Muscle of arm (tissue), 12 donors: ENCODE results near the gene SLN. TPM values are rescaled to one million over a fixed set of nuclear protein-coding genes. Genes with fewer than 3 reads are reported as not detected.
A peak's percentile ranks its signal among the peaks of the same experiment; 100 is the strongest.

Experiments
- DNase-seq: peaks from one replicate; pipeline ENCODE4 v3.0.0-alpha.2; 2013
- polyA plus RNA-seq, 12 donors: library from polyadenylated mRNA; unstranded; fragments of 120-200 nt; gene quantifications; one replicate each; pipeline ENCODE4 v1.2.1, GENCODE V29; 2013; ENCODE audit not compliant: insufficient read length in 12 of 12

Gene SLN
- polyA plus RNA-seq, 12 donors: 801 to 3,016 (median 2,101) TPM; not detected in 1

- peak; percentile 80 for DNase-seq
Observed at GRCh38 chr11:107689317-107690202, 22.3 kb downstream of the SLN start.

GRCh38 chr11:107688322-107688918 is 23.4 kb downstream of the SLN start:
- no peak for DNase-seq

DNA sequence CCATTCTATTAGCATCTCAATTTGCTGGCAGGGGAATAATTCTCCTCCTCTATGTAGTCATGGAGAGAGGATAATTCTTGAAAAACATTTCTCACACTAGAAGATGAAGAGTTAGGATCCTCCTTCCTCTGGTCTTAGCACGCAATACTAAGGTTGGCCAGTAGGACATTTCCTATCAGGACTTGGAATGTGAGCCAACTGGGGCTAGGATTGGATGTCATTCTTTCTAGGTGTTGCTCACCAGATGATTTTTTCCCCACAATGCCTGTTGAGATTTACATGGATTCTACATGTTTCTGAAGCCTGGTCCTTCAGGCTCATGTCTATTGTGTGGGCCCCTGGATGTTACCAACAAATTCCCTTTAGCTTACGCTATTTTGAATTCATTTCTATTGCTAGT is 28.0 kb downstream of the SLN start:
- no peak for DNase-seq

GRCh38 chr11:107683061-107683460 is 28.8 kb downstream of the SLN start:
- DNase-seq: no peak

- DNase-seq: no peak
Observed at GRCh38 chr11:107682572-107682971, 29.3 kb downstream of the SLN start.

GRCh38 chr11:107682171-107682570 is 29.7 kb downstream of the SLN start:
- no peak for DNase-seq

DNA sequence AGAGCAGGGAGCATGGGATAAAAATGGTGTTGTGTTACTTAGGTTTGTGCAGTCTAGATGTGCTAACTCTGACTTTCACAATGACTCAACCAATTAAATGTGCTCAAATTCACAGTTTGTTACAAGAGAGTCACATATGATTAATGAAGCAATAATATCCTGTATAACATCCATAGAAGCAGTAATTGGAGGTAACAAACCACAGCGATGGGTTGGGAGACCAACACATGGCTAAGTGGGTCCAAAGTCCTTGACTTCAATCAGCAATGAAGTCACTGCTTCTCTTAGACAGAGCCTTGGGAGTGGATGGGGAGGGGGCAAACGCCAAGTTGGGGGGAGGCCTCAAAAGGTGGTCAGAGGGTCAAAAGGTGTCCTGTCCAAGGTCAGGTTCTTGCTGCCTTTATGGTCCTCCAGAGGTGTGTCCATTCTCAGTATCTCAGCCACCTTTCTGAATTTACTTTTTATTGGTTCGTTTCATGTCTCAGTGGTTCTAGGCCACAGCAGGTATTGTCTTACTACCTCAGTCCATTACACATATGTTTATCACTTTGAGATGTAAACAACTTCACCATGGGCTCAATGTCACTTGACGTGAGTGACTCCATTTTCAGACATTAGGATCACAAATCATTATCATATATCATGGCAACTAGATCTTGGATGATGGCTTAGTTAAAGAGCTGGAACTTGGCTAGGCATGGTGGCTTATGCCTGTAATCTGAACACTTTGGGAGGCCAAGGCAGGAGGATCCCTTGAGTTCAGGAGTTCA is 32.4 kb downstream of the SLN start:
- no peak for DNase-seq

GRCh38 chr11:107678632-107678971 is 33.3 kb downstream of the SLN start:
- DNase-seq: no peak

DNA sequence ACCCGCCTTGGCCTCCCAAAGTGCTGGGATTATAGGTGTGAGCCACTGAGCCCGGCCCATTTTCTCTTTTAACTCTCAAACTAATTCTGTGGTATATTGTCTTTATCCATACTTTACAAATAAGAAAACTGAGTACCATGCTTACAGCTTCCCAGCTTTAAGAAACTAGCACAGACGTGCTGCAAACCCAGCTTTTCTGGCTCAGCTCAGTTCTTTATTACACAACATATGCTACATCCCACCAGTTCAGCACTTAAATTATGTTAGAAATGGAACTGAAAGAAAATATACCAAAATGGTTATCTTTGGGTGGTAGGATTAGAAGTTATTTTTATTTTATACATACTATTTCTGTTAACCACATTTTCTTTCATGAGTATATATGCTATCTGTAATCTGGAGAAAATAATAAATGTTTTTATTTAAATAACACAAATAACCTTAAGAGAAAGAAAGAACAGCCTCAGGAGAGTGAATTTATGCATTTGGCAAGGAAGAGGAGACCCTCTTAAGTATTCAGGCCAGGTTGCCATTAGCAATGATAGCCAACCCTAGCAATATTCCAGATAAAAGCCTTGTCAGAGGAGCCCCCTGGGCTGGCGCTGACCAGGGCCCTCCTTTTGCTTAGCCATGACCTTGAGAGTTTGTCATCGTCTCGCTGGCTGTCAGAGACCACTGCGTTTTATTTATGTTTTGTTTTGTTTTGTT is 33.8 kb downstream of the SLN start:
- no peak for DNase-seq

DNA sequence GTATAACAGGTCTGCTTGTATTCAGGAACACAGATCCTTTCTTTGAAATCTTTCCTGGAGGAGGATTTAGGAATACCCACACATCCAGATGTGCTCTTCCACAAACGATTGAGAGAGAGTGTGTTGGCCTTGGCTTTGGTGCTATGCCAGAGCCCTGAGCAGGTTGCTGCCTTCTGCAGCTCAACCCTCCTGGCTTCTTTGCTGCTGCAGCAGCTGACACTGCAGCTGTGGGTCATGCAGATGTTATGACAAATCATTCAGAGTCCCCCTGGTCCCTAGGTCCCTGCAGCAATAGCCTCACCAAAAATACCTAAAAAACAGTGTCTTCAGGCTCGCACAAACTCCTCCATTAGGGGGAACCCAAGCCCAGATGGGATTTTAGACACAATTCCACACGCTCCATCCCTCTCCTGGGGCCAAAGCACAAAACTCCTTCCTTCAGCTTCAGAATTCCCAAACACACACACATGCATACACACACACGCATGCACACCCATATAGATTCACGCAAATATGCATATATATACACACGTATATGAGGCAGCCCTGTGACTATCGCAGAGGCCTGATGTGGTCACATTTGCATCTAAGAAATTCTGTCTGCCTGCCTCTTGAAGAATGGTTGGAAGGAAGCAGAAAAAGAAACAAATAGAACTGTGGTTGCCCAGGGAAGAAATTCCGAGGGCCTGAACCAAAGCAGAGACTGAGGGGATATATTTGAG is 35.4 kb downstream of the SLN start:
- no peak for DNase-seq

DNA sequence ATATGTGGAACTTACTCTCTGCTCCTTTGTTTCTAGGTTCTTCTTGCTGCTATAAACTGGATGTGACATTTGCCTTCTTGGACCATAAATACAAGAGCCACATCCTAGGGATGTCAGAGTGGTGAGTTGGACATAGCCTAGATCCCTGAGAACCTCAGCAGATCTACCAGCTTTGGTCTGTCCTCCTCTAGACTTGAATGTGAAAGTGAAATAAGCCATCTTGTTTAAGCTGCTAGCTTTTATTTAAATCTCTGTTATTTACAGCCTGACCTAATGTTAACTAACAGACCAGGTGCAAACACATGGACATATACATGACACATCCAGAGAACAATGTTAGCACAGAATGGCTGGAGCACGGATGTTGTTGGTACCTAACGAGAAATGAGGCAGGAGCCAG is 36.0 kb downstream of the SLN start:
- no peak for DNase-seq

- no peak for DNase-seq
Observed at GRCh38 chr11:107669893-107670601, 41.8 kb downstream of the SLN start.

DNA sequence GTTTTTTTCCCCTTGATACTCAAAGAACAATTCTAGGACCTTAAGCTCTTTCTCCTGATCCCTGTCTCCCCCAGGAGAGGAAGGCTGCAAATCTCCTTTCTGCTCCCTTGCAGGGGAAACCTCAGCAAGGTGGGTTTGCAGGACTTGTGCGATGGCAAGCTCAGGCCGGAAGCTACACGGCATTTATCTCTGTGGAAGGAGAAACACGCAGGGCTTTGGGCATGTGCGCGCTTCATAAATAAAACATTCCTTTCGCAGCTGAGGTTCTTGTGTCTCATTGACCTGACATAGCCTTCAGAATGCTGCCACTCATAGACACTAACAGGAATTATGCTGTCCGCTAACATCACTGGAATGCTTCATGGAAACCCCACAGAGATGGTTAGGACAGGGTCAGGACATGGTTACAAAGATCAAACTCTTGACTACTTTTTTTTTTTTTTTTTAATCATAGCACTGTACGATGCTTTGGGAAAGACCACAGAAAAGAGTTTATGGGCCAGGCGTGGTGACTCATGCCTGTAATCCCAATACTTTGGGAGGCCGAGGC is 42.6 kb downstream of the SLN start:
- DNase-seq: no peak

- DNase-seq: no peak
Observed at GRCh38 chr11:107666911-107667613, 44.8 kb downstream of the SLN start.

- DNase-seq: peak; percentile 25
Observed at GRCh38 chr11:107665018-107665417, 46.8 kb downstream of the SLN start.

GRCh38 chr11:107661656-107662055 is 50.2 kb downstream of the SLN start:
- no peak for DNase-seq

- no peak for DNase-seq
Observed at GRCh38 chr11:107660066-107660465, 51.8 kb downstream of the SLN start.

DNA sequence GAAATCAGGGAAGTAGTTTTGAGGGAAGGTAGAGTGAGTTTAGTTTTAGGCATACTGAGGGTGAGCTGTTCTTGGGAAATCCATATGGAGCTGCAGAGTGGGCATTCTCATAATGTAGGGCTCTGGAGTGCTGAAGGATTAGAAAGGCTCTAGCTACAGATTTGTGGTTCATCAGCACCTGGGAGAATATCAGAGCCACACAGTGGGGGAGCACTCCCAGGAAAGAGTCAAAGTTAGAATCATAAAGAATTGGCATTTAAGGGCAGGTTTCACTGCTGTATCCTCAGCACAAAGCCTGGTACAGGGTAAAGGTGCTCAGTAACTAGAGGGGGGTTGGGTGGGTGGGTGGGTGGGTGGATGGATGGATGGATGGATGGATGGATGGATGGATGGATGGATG is 52.5 kb downstream of the SLN start:
- no peak for DNase-seq
